HG02840 (cell line): ENCODE results near the gene GPC6.
"Not testable (repeated sequence)": the region's sequence is repeated elsewhere in the genome, so short reads cannot be mapped to it uniquely, and the experiment has no call there.

ENCODE experiments used
- ATAC-seq: cut with Tn5 transposase; IDR thresholded peaks from one replicate; pipeline ENCODE4 v1.9.1; 2021; ENCODE audit warnings: mild to moderate bottlenecking, moderate library complexity, moderate number of reproducible peaks; ENCODE audit not compliant: unreplicated experiment, low FRiP score

GPC6 gene

DNA sequence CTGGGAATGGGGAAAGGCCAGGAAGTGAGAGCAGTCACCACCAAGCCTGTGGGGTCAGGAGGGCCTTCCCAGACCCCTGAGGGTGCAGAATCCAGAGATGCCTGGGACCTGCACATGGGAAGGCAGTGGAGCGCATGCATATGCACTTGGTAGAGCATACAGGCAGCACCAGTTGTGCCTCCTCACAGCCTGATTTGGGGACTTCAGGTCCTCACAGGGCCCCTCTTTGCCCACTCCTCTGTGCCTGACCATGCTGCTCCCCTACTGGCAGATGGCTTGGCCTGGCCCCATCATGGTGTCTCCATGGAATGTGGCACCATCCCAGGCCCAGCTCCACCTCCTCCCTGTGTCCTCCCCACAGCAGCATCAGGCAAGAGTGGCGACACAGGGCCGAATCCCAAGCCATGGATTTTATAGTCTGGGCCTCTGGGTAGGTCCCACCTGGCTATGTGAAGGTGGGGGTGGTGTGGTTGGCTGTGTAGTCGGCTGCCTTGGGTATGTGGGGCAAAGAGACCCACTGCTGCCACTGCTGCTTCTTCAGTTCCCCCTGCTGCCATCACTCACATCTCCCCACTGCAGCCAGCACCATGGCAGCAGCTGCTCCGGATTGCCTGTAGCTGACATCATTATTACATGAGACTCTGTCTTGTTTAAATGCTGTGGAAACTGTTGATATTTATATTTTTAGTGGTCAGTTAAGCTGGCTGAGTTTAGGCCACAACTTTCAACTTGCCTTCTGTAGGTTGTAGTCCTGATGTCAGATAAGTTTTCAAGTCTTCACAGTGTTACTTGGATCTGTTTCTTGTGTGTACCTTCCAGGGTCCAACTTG, 247.0 kb downstream of the GPC6 start:
- ATAC-seq, result no peak

DNA sequence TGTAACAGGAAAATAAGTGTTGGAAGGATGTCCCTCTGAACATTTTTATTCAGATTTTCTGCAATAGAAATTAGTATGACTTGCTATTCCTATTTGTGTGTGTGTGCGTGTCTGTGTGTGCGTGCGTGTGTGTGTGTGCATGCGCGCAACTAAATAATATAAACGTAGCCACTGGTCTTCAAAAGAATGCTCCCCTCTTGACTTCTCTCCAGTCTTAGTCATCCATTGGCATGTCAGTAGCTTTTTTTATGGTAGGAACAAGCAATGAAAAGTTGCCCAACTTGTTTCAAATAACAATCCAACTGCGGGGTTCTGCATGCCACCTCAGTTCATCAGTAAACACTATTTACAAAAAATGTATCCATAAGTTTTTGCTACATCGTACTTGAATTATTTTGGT, 249.6 kb downstream of the GPC6 start:
- no peak for ATAC-seq

DNA sequence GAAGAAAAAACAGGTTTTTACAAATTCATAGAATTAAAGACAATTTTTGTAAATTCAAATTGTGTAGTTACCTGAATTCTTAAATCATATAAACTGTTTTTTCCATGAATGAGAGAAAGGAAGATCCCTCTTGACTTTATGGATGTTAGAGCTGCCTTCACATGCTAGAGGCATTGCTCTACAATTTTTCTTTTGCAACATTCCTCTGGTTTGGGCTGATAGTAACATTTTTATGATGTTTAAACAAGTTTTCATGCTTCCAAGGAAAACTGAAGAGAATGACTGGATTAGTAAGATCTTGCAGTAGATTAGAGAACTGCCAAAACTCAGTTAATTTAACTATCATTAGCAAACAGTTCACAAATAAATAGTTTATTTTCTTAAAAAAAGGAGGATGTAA, 250.6 kb downstream of the GPC6 start:
- no peak for ATAC-seq

DNA sequence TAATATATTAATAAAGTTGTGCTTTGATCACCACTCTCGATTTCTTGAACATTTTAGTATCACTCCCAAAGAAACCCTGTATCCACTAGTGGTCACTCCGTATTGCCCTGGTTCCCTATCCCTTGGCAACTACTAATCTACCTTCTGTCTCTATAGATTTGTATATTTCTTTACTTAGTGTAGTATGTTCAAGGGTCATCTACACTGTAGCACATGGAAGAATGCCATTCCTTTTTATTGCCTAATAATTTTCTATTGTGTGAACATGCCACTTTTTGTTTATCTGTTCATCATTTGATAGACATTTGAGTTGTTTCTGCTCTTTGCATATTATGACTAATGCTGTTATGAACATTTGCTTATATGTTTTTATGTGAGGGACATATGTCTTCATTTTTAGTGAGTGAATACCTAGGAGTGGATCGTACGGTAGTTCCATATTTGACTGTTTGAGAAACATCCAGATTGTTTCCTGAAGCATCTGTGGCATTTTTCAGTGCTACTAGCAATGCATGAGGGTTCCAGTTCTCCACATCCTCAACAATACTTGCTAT, 254.0 kb downstream of the GPC6 start:
- no peak for ATAC-seq

DNA sequence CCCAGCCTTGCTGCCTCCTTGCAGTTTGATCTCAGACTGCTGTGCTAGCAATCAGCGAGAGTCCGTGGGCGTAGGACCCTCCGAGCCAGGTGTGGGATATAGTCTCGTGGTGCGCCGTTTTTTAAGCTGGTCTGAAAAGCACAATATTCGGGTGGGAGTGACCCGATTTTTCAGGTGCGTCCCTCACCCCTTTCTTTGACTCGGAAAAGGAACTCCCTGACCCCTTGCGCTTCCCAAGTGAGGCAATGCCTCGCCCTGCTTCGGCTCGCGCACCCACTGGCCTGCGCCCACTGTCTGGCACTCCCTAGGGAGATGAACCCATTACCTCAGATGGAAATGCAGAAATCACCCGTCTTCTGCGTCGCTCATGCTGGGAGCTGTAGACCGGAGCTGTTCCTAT, 269.5 kb downstream of the GPC6 start:
- not testable (repeated sequence) for ATAC-seq

DNA sequence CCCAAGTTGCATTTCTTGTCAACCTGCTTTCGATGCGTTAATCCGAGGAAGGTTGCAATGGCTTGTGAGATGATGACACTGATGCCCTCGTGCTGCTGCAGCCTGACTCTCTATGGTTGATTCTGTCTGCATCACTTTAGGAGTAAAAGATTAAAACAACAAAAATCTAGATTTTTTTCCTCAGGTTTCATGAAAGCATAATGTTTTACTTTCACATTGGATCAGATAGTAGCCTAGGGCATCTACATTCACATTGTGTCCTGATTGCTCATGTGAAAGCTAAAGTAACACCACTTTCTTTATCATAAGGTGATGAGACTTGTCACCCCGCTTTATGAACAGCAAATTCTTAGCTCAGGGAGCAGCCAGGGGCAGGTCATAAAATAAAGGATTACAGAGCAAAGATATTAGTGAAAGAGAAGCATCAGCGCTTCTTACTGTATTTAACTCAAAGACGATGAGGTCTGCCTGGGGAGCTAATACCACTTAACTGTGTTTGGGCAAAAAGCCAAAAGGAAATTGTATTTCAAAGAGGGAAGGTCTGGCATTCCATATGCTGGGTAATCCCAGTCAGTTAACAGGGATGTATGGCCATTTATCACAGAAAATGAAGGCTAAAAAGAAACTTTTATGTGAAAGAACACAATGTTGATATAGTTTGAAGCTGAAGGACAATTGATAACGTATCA, 270.5 kb downstream of the GPC6 start:
- no peak for ATAC-seq

DNA sequence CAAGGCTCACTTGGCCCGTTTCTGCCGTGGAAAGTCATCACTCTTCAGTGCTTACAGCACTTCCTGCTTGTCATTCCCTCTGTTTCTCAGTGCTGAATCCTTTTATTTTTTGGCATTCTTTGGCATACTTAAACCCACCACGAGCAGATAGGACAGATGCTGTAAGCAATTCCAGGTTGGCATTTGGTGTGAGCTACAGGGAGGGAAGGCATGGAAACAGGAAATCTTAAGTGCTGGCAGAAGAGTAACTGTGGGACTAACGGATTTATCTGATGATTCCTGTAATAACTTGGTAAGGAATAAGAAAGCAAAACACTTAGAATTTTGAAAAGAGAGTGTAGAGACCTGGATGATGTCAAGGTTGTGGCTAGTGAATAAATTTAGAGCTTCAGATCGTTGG, 273.4 kb downstream of the GPC6 start:
- no peak for ATAC-seq

DNA sequence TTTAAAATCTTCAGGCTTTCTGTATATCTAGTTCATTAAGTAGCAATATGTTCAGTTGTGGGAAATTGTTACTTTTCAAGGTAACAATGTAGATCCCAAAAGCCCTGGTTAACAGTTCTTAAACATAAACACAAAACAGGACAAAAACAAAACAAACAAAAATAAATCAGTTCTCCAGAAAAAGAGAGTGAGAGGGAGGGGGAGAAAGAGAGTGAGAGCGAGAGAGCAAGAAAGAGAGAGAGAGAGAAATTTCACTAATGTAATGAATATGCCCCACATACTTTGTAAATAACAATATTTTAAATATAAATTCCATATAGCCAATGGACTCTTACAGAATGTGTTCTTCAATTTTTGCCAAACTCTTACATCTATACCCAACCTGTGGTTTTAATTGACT, 275.5 kb downstream of the GPC6 start:
- no peak for ATAC-seq

DNA sequence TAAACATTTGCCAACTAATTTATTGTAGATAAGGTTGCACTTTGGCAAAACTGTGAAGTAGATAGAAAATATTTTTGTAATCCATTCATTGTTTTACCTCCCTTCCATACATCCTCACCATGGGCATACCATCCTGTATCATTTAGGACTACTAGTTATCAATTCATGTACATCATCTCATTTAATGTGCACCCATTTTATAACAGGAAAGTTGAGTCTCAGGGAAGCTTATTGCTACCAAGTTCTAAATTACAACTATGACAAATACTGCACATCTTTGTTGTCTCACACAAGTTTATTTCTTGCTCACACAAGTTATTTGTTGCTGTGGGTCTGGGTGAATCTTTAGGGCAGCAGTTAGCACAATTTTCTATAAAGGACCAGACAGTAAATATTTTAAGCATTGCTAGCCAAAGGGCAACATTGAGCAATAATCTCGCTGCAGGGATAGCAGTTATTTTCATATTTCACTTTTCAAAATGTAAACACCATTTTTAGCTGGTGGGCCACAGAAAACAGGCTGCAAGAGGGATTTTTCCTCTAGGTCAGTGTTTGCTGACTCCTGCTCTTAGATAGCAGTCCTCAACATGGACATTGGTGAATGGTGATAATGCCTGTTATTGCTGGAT, 276.5 kb downstream of the GPC6 start:
- no peak for ATAC-seq

DNA sequence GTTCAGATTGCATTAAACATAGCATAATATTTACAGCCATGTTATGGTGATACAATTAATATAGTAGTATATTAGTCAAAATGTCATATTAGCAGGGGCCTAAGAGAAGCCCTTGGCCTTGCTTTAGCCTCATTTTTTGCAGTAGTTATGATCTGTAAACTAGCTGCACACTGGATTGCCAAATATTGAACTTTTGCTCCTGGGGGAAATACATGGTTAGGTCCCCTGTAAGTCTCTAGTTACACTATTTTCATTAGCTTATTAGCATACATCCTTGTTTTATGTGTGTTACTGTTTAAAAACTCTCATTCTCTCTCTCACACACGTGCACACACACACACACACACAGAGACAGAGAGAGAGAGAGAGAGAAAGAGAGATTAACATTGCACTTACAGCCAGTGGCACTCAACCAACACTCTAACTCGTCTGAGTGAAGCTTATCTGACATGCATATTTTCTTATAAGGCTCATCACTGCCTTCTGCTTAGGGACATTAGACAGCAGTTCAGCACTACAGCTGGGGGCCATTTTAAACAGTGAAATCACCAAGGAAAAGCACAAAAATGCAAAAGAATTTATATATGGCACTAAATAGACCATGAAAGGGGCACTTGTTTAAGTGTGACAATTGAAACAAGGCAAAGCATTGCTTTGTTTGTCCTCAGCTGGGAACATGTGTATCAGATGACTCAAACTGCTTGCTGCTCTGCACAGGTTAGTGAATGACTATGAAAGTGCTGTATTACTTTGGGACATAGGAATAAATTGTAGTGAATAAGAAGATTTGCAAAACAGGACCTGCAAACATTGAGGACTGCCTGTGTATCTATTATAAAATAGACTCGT, 278.7 kb downstream of the GPC6 start:
- ATAC-seq, result no peak

DNA sequence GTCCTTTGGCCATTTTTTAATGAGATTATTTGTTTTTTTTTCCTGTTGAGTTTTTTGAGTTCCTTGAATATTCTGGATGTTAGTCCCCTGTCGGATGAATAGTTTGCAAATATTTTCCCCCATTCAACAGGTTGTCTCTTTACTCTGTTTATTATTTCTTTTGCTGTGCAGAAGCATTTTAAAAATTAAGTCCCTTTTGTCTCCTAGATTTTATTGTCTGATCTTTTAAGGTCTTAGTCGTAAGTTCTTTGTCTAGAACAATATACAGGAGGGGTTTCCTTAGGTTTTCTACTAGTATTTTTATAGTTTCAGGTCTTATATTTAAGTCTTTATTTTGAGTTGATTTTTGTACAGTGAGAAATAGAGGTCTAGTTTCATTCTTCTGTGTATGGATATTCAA, 284.4 kb downstream of the GPC6 start:
- ATAC-seq, result no peak

DNA sequence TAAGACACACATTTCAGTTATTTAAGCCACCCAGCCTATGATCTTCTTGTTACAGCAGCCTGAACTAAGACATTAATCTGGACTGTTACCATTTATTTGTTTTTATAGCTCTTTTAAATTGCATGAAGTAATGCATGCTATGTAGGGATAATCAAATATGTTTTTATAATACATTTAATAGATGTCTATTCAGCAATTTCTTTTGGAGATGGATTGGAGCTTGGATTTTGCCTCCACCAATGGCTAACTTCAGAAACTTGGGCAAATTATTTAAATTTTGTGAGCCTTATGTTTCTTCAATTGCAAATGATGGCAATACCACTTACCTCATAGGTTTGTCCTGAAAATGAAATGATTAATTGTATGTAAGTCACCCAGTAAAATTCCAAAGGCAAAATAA, 288.7 kb downstream of the GPC6 start:
- ATAC-seq, result no peak

DNA sequence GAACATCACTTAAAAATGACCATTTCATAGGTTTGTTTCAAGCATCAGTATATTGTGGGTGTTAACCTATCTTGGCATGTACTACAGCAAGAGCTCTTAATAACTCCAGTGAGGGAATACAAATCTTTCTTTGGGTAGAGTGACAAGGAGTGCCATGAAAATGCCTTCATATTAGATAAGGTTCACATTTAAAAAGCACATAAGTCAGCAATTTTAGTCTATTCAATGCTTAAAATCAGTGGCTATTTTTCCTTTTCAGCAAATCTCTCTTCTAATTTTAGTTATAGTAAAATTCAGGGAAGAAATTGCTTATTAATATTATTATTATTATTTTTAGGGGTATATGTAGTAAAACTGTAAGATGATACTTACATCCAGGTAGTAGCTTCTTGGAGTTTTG, 291.1 kb downstream of the GPC6 start:
- no peak for ATAC-seq

DNA sequence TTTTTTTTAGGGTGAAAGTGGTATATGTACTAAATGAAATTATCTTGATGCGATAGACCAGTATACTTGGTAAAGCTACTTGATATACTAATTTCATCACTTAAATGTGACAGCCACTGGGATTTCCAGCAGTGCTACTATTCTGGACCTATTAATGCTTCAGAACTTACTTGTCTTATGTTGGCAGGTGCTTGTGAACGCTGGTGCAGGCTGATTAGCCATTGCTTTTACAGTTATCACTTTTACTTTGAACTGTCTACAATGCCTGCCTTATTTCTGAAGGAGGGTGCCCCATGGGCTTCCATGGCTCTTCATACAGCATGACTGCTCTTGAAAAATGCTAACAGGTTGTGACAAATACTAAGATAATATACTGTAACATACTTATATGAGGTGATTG, 294.7 kb downstream of the GPC6 start:
- no peak for ATAC-seq

DNA sequence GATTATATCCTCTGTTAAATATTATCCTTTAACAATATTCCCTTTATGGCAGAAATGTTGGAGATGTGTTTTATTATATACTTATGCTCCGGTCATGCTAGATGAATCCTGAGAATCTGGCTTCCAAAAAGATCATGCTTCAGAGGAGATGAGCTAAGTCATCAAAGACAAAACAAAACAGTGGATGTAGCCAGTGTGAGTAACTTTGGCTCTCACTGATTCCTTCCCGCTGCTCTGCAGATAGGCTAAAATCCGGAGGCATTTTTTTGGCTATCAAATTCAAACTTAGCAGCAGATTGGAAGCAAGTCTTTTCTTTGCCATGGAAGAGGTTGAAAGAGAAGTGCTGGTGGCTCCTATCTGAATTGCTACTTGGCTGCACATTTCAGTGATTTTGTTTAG, 295.9 kb downstream of the GPC6 start:
- no peak for ATAC-seq

DNA sequence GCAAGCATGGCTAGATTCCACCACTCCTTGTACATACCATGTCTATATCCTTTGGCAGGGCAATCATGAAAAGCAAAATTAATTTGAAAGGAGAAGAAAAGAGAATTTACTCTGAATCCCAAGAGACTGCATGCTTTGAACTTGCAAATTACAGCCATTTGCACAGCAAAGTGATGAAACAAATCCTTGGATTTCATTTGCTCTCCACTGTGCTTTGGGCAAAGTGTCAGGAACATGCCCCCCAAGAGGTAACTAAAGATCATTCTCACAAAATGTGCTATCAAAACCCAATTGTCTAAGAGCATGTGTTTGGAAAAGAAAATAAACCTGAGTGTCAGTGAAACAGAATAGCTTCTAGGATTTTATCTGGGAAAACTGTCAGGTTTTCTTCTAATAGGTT, 298.5 kb downstream of the GPC6 start:
- no peak for ATAC-seq

DNA sequence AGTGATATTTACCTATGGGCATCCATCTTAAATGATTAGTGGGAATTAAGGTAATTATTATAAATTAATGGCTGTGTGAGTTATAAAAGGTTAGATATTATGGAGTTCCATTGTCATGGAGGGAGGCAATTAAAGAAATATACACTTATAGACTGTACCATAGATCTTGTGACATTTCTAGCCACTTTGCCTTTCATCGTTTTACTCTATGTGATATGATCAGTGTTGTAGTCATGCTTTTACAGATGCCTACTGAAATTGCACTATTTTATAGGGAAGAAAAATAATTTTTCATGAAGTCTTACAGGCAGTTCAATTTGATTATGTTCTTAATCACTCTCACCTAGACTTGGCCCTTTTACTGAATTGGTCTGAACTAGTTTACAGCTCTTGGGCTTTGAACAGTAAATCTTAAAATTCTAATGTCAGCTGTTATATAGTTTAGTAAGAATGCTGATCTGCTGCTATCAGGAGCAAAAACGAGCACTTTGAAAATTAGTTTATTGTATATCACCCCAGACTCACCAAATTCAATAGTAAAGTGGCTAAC, 301.2 kb downstream of the GPC6 start:
- ATAC-seq, result no peak

DNA sequence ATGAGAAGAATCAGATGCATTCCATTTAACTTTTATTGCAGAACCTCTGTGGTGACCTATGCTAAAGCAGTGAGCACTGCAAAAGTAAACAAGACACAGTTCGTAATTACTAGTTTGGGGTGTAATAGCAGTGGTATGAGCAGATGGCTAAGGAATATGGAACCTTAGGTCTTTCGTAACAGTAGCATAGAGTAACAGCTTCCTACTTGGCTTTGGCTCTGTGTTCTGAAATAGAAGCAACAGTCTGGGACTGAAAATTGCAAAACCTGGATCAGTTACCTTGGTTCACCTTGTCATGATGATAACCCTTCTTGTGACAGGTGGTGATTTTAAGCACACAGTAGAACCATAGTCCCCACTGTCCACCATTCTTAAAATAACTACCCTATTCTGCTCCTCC, 303.4 kb downstream of the GPC6 start:
- no peak for ATAC-seq

DNA sequence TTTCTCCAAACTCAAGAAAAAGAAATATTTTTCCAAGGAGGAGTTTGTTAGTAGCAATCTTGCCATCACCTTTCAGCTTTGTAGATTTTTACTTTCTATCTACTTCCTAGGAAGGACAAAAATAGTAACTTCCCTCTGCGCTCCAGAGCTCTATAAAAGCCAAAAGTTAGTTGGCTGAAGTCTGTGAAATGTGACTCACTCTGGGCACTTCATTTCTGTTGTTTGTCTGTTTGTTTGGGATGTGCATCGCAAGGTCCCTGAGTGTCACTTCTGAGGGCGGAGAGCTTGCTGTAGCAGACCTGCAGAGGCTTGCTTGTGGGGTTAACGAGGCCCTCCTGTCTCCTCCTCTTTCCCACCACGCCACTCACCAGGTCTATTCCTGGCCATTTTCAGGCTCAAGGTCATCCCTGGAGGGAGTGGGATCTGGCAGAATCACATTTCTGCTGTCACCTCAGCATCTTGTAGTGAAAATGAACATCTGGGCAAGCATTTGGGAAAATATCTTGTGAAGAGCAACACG, 307.6 kb downstream of the GPC6 start:
- no peak for ATAC-seq

DNA sequence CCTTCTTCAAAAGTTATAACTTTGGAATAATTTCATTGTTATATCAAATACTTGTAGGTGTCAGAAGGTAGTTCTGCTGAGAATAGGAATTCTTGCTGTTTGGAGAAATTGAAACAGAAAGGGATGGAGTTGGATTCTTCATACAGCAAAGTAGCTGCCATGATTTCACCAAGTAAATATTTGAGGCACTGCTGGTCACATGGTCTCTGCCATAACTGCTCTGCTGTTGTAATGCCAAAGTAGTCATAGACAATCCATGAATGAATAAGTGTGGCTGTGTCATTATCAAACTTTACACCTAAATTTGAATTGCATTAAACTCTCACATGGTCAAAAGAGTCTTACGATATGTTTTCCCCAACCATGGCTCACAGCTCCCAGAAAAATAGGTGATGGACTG, 308.6 kb downstream of the GPC6 start:
- ATAC-seq, result no peak
